ENCODE data around the gene OR5H14. TPM values are rescaled to one million over a fixed set of nuclear protein-coding genes. Genes with fewer than 3 reads are reported as not detected.

The OR5H14 gene
- total RNA-seq (2022; extraction: Qiagen RNA extraction): not detected in 5 replicates

GRCh38 chr3:98147179-98147578 is at the start of gene OR5H14:
Gene OR5H14 (plus strand): TSS chr3:98147479. CDS start chr3:98149386, 1,907 bp downstream.

GRCh38 chr3:98130421-98130820 is 16.9 kb upstream of the OR5H14 start, which contains the start of gene OR5H1:
Gene OR5H1 (plus strand): TSS chr3:98130721. CDS start chr3:98132698, 1,977 bp downstream.

GRCh38 chr3:98166396-98166795 is 19.1 kb downstream of the OR5H14 start, which contains the start of gene OR5H15:
Gene OR5H15 (plus strand): TSS chr3:98166696. CDS start chr3:98168700, 2,004 bp downstream.

Other genes starting within 250 kb of the OR5H14 start
- 29.2 to 33.9 TPM (median 30.9 TPM) in 5 replicates for gene RIOX2, start 175.0 kb upstream of the OR5H14 start, total RNA-seq (2022; extraction: Qiagen RNA extraction)
- not detected in 5 replicates for gene GABRR3, start 112.2 kb upstream of the OR5H14 start, total RNA-seq (2022; extraction: Qiagen RNA extraction)
- not detected in 5 replicates for gene OR5AC2, start 60.3 kb upstream of the OR5H14 start, total RNA-seq (2022; extraction: Qiagen RNA extraction)
- not detected in 5 replicates for gene OR5H1, start 16.8 kb upstream of the OR5H14 start, total RNA-seq (2022; extraction: Qiagen RNA extraction)
- gene OR5H15, start 19.2 kb downstream of the OR5H14 start, total RNA-seq (2022; extraction: Qiagen RNA extraction): not detected in 5 replicates
- gene OR5H6, start 116.8 kb downstream of the OR5H14 start, total RNA-seq (2022; extraction: Qiagen RNA extraction): not detected in 5 replicates
- not detected in 5 replicates for gene OR5H2, start 135.0 kb downstream of the OR5H14 start, total RNA-seq (2022; extraction: Qiagen RNA extraction)
- not detected in 5 replicates for gene OR5K4, start 206.4 kb downstream of the OR5H14 start, total RNA-seq (2022; extraction: Qiagen RNA extraction)
- not detected in 5 replicates for gene OR5K3, start 243.2 kb downstream of the OR5H14 start, total RNA-seq (2022; extraction: Qiagen RNA extraction)